Activated T-helper 17 cell treated with anti-CD3 and anti-CD28 coated beads, Interleukin-2, amount 50 U/mL, for 72 hours (primary cell): ENCODE measurements around the gene TRAPPC11. TPM values are rescaled to one million over a fixed set of nuclear protein-coding genes. Genes with fewer than 3 reads are reported as not detected.
A peak's percentile ranks its signal among the peaks of the same experiment; 100 is the strongest.
"Not testable (repeated sequence)": the region's sequence is repeated elsewhere in the genome, so short reads cannot be mapped to it uniquely, and the experiment has no call there.

Source experiments
- ATAC-seq: fragments of 150-1000 bp; cut with Tn5 transposase; replicated peaks from 2 replicates; pipeline ENCODE4 v1.10.0; 2021; ENCODE audit warnings: mild to moderate bottlenecking, moderate library complexity
- H3K27ac Mint-ChIP-seq: one replicate; pipeline ENCODE4 v1.8.0; 2022; ENCODE audit warnings: mixed read lengths
- H3K27me3 Mint-ChIP-seq: one replicate; pipeline ENCODE4 v1.8.0; 2022; ENCODE audit warnings: mixed read lengths
- H3K36me3 Mint-ChIP-seq: one replicate; pipeline ENCODE4 v1.8.0; 2022; ENCODE audit warnings: low read depth, mild to moderate bottlenecking, mixed read lengths
- H3K4me1 Mint-ChIP-seq: one replicate; pipeline ENCODE4 v1.8.0; 2022; ENCODE audit warnings: mixed read lengths
- H3K4me3 Mint-ChIP-seq: one replicate; pipeline ENCODE4 v1.8.0; 2022; ENCODE audit warnings: mild to moderate bottlenecking, mixed read lengths
- H3K9me3 Mint-ChIP-seq: one replicate; pipeline ENCODE4 v1.8.0; 2022; ENCODE audit warnings: mixed read lengths
- total RNA-seq, 2 donors: library from RNA; stranded (reverse); gene quantifications; one replicate each; pipeline ENCODE4 v1.2.3, GENCODE V29; 2022

The TRAPPC11 gene
- total RNA-seq, 2 donors from 2014 or later, result 22.0 to 25.6 TPM

- Mint-ChIP-seq H3K27ac (peak overlapping the region; percentile 65), H3K9me3 (no peaks in the 10 kb centered on the region), H3K27me3 (no peaks in the 10 kb centered on the region), H3K36me3 (no peaks in the 10 kb centered on the region), H3K4me3 (peak overlapping the region; percentile 80), H3K4me1 (peaks cover 12% of the 10 kb centered on the region)
- peak; percentile 70 for ATAC-seq
Observed at GRCh38 chr4:183721207-183722081, 62.4 kb downstream of the TRAPPC11 start.

- Mint-ChIP-seq H3K27ac (no peak overlapping the region), H3K27me3 (no peaks in the 10 kb centered on the region), H3K36me3 (no peaks in the 10 kb centered on the region), H3K9me3 (no peaks in the 10 kb centered on the region), H3K4me3 (peak overlapping the region; percentile 80), H3K4me1 (peaks cover 12% of the 10 kb centered on the region)
- peak; percentile 76 for ATAC-seq
Observed at GRCh38 chr4:183722731-183723560, 63.9 kb downstream of the TRAPPC11 start.

DNA sequence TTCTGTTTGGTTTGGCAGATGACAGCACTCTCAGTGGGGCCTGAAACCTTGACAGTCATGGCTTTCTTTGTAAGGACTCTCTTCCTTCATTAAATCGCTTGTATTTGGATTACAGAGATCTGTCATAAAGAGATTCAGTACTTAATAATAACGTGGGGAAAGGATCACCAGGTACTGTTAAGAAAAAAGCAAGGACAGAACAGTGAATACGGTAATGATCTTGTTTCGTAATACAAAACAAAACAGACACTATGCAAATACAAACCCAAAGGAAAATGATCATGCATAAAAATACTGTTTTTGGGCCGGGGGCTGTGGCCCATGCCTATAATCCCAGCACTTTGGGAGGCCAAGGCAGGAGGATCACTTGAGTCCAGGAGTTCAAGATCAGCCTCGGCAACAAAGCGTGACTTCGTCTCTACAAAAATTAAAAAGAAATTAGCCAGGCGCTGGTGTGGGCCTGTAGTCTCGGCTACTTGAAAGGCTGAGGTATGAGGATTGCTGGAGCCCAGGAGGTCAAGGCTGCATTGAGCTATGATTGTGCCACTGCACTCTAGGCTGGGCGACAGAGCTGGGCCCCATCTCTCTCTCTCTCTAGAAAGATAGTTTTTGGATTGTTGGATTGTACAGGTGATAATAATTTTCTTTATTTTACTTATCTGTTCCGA is 64.6 kb downstream of the TRAPPC11 start:
- ATAC-seq, result no peak
- no peak overlapping the region for H3K27ac Mint-ChIP-seq
- H3K4me1 Mint-ChIP-seq, result peaks cover 12% of the 10 kb centered on the region
- H3K9me3 Mint-ChIP-seq, result no peaks in the 10 kb centered on the region
- H3K4me3 Mint-ChIP-seq, result peak overlapping the region; percentile 80
- no peaks in the 10 kb centered on the region for H3K27me3 Mint-ChIP-seq
- H3K36me3 Mint-ChIP-seq, result no peaks in the 10 kb centered on the region

- H3K36me3 Mint-ChIP-seq, H3K27me3 Mint-ChIP-seq, H3K27ac Mint-ChIP-seq, ATAC-seq, H3K9me3 Mint-ChIP-seq, H3K4me3 Mint-ChIP-seq: not testable (repeated sequence)
- H3K4me1 Mint-ChIP-seq, result peaks cover 12% of the 10 kb centered on the region
Observed at GRCh38 chr4:183725585-183725984, 66.5 kb downstream of the TRAPPC11 start.

- no peak for ATAC-seq
- peaks cover 7% of the 10 kb centered on the region for H3K4me1 Mint-ChIP-seq
- no peaks in the 10 kb centered on the region for H3K9me3 Mint-ChIP-seq
- no peak overlapping the region for H3K27ac Mint-ChIP-seq
- H3K27me3 Mint-ChIP-seq, result no peaks in the 10 kb centered on the region
- no peak overlapping the region for H3K4me3 Mint-ChIP-seq
- no peaks in the 10 kb centered on the region for H3K36me3 Mint-ChIP-seq
Observed at GRCh38 chr4:183727482-183727881, 68.4 kb downstream of the TRAPPC11 start.

- no peaks in the 10 kb centered on the region for H3K36me3 Mint-ChIP-seq
- no peak overlapping the region for H3K27ac Mint-ChIP-seq
- peaks cover 4% of the 10 kb centered on the region for H3K4me1 Mint-ChIP-seq
- no peak for ATAC-seq
- no peaks in the 10 kb centered on the region for H3K27me3 Mint-ChIP-seq
- H3K4me3 Mint-ChIP-seq, result no peak overlapping the region
- no peaks in the 10 kb centered on the region for H3K9me3 Mint-ChIP-seq
Observed at GRCh38 chr4:183728223-183729068, 69.4 kb downstream of the TRAPPC11 start.

DNA sequence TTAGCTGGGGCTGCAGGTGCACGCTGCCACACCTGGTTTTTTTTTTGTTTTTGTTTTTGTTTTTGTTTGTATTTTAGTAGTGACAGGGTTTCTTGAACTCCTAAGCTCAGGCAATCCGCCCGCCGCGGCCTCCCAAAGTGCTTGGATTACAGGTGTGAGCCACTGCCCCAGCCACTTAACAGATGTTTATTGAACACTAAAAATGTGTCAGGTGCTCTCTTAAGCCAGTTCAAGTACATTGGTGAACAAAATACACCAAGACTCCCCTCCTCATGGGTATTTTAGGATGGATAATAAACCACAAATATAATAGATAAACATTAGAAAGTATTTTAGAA is 69.9 kb downstream of the TRAPPC11 start:
- peaks cover 3% of the 10 kb centered on the region for H3K4me1 Mint-ChIP-seq
- ATAC-seq, result no peak
- H3K9me3 Mint-ChIP-seq, result no peaks in the 10 kb centered on the region
- no peaks in the 10 kb centered on the region for H3K36me3 Mint-ChIP-seq
- H3K27ac Mint-ChIP-seq, result no peak overlapping the region
- H3K27me3 Mint-ChIP-seq, result no peaks in the 10 kb centered on the region
- no peak overlapping the region for H3K4me3 Mint-ChIP-seq

GRCh38 chr4:183729430-183730328 is 70.6 kb downstream of the TRAPPC11 start:
- no peaks in the 10 kb centered on the region for H3K27me3 Mint-ChIP-seq
- no peaks in the 10 kb centered on the region for H3K9me3 Mint-ChIP-seq
- peaks cover 3% of the 10 kb centered on the region for H3K4me1 Mint-ChIP-seq
- no peak overlapping the region for H3K4me3 Mint-ChIP-seq
- no peaks in the 10 kb centered on the region for H3K36me3 Mint-ChIP-seq
- H3K27ac Mint-ChIP-seq, result no peak overlapping the region
- no peak for ATAC-seq

GRCh38 chr4:183732296-183732695 is 73.2 kb downstream of the TRAPPC11 start:
- Mint-ChIP-seq H3K36me3 (no peaks in the 10 kb centered on the region), H3K4me3 (no peak overlapping the region), H3K27ac (no peak overlapping the region), H3K4me1 (no peaks in the 10 kb centered on the region), H3K9me3 (no peaks in the 10 kb centered on the region), H3K27me3 (no peaks in the 10 kb centered on the region)
- ATAC-seq, result no peak

DNA sequence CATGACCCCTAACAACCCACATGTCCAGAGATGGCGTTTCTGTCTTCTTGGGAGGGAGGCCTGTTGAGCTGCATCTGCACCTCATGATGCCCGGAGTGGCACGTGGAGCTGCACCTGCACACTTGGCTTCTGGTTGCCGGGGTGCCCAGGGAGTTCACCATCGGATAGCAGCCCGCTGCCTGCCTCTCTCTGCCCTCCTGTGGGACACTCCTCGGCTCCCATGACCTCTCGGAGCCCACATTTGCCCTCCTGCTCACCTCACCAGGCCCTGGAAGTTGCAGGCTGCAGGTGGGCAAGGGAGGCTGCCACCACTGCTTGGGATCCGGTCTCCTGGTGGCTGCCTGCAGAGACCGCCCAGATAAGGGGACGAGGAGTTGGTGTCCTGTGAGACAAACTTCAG is 74.1 kb downstream of the TRAPPC11 start:
- Mint-ChIP-seq H3K4me1 (no peaks in the 10 kb centered on the region), H3K36me3 (no peaks in the 10 kb centered on the region), H3K4me3 (no peak overlapping the region), H3K27me3 (no peaks in the 10 kb centered on the region), H3K9me3 (no peaks in the 10 kb centered on the region), H3K27ac (no peak overlapping the region)
- ATAC-seq, result no peak

- no peaks in the 10 kb centered on the region for H3K27me3 Mint-ChIP-seq
- H3K27ac Mint-ChIP-seq, result no peak overlapping the region
- H3K36me3 Mint-ChIP-seq, result no peaks in the 10 kb centered on the region
- no peak overlapping the region for H3K4me3 Mint-ChIP-seq
- H3K9me3 Mint-ChIP-seq, result no peaks in the 10 kb centered on the region
- H3K4me1 Mint-ChIP-seq, result no peaks in the 10 kb centered on the region
- ATAC-seq, result no peak
Observed at GRCh38 chr4:183738081-183738673, 79.1 kb downstream of the TRAPPC11 start.

- Mint-ChIP-seq H3K4me3 (no peak overlapping the region), H3K36me3 (no peaks in the 10 kb centered on the region), H3K27me3 (no peaks in the 10 kb centered on the region), H3K9me3 (no peaks in the 10 kb centered on the region), H3K4me1 (no peaks in the 10 kb centered on the region), H3K27ac (no peak overlapping the region)
- ATAC-seq, result no peak
Observed at GRCh38 chr4:183738961-183739360, 79.9 kb downstream of the TRAPPC11 start.
